ENCODE measurements around the gene ESPL1.

GRCh38 chr12:53313996-53314395, 45.9 kb downstream of the ESPL1 start:
- TF ChIP-seq, protein P1, sequence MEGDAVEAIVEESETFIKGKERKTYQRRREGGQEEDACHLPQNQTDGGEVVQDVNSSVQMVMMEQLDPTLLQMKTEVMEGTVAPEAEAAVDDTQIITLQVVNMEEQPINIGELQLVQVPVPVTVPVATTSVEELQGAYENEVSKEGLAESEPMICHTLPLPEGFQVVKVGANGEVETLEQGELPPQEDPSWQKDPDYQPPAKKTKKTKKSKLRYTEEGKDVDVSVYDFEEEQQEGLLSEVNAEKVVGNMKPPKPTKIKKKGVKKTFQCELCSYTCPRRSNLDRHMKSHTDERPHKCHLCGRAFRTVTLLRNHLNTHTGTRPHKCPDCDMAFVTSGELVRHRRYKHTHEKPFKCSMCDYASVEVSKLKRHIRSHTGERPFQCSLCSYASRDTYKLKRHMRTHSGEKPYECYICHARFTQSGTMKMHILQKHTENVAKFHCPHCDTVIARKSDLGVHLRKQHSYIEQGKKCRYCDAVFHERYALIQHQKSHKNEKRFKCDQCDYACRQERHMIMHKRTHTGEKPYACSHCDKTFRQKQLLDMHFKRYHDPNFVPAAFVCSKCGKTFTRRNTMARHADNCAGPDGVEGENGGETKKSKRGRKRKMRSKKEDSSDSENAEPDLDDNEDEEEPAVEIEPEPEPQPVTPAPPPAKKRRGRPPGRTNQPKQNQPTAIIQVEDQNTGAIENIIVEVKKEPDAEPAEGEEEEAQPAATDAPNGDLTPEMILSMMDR (IDR thresholded peaks at IDR 0.05; ENCODE audit: insufficient read depth, low read length, poor library complexity, severe bottlenecking), result no peak
- no peak for TF ChIP-seq EZH2phosphoT487 (conservative IDR thresholded peaks at IDR 0.05; ENCODE audit: low read length)
